Measurements from ENCODE around the gene SP1.
"Not testable (repeated sequence)": the region's sequence is repeated elsewhere in the genome, so short reads cannot be mapped to it uniquely, and the experiment has no call there.

DNA sequence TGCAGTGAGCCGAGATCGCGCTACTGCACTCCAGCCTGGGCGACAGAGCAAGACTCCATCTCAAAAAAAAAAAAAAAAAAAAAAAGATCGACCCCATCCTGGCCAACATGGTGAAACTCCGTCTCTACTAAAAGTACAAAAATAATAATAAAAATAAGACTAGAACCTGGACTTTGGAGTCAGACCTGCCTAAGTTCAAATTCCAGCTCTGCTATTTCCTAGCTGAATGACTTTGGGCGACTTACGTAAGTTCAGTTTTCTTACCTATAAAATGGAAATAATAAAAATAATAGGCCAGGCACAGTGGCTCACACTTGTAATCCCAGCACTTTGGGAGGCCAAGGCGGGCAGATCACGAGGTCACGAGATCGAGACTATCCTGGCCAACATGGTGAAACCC is 42.3 kb downstream of the SP1 start:
- TF ChIP-seq, protein P1, sequence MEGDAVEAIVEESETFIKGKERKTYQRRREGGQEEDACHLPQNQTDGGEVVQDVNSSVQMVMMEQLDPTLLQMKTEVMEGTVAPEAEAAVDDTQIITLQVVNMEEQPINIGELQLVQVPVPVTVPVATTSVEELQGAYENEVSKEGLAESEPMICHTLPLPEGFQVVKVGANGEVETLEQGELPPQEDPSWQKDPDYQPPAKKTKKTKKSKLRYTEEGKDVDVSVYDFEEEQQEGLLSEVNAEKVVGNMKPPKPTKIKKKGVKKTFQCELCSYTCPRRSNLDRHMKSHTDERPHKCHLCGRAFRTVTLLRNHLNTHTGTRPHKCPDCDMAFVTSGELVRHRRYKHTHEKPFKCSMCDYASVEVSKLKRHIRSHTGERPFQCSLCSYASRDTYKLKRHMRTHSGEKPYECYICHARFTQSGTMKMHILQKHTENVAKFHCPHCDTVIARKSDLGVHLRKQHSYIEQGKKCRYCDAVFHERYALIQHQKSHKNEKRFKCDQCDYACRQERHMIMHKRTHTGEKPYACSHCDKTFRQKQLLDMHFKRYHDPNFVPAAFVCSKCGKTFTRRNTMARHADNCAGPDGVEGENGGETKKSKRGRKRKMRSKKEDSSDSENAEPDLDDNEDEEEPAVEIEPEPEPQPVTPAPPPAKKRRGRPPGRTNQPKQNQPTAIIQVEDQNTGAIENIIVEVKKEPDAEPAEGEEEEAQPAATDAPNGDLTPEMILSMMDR (IDR thresholded peaks at IDR 0.05) = not testable (repeated sequence)
- not testable (repeated sequence) for TF ChIP-seq POLR2A (IDR thresholded peaks at IDR 0.05)

Data from esophagus squamous epithelium (tissue), 4 donors.